HPDE6-E6E7 (cell line): ENCODE measurements around the gene LDLRAD3.

ENCODE experiments used
- DNase-seq: peaks from one replicate; pipeline ENCODE4 v3.0.0; 2011; ENCODE audit warnings: missing footprints; ENCODE audit errors: extremely low spot score

The LDLRAD3 gene

DNA sequence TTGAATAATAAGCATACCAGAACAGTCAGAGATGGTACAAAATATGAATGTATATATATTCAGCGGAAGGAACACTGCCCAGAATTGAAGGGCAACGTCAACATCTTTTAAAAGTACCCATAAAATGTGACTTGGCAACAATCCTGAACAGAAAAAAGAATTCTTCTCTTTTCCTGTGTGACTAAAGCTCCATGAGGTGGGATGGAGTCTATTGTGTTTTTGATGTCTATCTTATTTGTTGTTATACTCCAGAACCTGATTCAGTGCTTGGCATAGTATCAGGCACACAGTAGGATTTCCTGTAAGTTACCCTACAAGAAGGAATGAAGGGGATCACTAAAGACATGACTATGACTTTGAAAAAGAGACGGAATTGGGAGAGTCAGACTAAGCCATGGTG lies 10.3 kb downstream of the LDLRAD3 start:
- DNase-seq = no peak

DNA sequence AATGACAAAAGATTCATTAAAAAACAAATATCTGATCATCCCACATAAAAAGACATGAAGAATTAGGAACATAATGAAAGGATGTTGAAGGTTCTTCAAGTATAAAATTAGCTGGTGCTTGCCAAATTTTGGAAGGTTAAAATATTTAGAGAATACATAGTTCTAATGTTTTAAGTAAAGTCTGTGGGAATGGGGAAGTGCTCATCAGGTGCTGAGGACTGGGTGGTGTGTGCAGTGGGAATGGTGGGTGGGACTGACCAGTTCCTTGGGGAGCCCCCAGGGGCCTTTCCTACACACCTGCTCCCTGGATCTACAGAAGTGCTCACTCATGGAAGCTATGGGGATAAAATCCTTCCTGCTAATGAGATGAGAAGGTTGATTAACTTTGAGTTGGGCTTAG lies 11.8 kb downstream of the LDLRAD3 start:
- no peak for DNase-seq

DNA sequence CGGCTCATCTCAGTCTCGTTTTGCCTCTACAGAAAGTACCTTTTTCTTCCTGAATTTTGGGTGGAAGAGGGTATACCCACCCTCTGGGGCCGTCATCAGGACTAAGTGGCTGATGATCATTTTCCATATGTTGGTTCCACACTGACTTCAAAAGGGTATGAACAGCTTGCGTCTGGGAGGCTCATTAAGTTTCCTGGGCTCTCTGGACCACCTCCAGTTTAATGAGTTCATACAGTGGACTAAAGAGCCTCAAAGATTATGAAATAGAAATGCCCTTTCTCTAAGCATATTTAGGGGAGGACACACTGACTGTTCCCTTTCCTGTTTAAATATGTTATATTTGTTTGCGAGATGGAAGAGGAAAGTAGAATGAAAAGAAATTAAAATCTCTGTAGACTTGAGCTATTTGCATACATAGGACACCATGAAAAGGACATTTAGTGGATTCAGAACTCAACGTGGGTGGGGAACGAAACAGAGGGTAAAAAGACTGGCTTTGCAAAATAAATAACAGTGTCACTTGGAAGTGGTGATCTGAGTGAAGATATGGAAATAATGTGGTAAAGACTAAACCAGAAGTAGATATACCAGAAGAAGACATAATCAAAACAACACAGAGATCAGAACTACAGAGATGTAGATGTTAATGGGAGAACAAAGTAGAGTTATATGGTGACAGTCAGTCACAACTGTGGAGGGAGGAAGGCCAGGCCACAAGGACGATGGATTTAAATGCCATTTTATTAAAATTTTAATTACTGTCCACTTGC lies 18.7 kb downstream of the LDLRAD3 start:
- no peak for DNase-seq

- DNase-seq = no peak
These were observed 20.0 kb downstream of the LDLRAD3 start for GRCh38 chr11:35963911-35964310.

GRCh38 chr11:35964841-35965240 lies 21.0 kb downstream of the LDLRAD3 start:
- DNase-seq = no peak

DNA sequence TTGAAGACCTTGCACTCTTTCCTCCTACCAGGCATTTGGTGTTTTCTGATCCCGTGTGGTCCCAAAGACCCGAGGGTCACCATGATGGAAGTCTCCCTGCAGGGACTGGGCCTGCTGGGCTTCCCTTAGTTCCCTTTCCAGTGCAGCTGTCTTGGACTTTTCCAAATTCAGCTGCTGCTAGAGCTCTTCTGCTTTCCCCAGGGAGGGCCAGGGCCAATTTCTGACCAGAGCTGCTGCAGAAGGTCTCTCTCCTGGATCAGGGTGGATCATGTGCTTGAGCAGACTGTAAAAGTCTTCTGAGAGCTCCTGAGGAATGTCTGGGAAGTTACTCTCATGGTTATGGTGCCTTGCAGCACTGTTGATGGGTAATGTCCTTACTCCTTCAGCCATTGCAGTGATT lies 23.2 kb downstream of the LDLRAD3 start:
- no peak for DNase-seq

- no peak for DNase-seq
These were observed 24.7 kb downstream of the LDLRAD3 start for GRCh38 chr11:35968386-35969088.

GRCh38 chr11:35969089-35970042 lies 25.5 kb downstream of the LDLRAD3 start:
- DNase-seq = no peak

DNA sequence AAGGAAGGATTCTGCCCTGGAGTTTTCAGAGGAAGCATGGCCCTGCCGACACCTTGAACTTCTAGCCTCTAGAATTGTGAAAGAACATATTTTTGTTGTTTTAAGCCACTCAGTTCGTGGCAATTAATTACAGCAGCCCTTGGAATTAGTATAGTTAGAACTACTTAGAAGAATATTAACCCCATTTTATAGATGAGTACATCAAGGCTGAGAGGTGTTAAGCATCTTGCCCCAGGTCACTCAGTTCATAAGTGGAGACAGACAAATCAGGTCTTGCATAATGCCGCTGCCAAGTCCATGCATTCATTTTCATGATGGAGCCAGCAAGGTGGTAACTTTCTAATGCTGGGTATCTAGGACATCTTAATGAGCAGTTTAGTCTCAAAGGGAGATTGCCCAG lies 26.6 kb downstream of the LDLRAD3 start:
- DNase-seq = no peak

GRCh38 chr11:35971841-35972422 lies 28.1 kb downstream of the LDLRAD3 start:
- no peak for DNase-seq

DNA sequence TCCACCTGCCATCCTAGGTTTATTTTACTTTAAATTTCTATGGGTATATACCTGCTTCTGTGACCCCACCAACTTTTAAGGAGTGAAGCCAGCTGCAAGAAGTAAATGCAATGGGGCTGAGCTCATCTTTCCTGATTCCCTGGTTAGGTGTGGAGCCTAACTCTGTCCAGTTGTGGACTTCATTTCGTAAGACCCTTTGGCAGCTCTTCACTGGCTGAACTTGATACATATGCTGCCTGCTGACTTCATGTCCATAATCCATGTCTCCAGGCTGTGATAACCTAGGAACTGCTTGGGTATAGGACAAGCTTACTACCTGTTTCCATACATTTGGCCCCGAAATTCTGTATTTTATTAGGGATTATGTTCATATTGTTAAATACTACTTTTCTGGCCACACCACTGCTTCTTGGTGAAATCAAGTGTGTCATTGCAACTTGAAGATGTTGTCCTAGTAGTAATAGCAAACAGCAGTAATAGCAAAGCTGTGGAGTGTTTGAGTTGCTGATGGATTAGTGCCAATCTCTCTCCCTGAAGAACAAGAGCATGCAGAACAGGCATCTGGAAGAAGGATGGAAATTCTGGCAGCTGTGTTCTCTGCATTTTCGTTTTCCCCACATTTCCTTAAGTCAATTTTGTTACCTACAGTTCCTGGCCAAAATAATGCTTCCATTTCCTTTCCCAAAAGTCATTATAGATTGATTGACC lies 31.2 kb downstream of the LDLRAD3 start:
- DNase-seq = no peak

- no peak for DNase-seq
These were observed 32.6 kb downstream of the LDLRAD3 start for GRCh38 chr11:35976434-35976833.

GRCh38 chr11:35978183-35978582 lies 34.3 kb downstream of the LDLRAD3 start:
- DNase-seq = no peak

DNA sequence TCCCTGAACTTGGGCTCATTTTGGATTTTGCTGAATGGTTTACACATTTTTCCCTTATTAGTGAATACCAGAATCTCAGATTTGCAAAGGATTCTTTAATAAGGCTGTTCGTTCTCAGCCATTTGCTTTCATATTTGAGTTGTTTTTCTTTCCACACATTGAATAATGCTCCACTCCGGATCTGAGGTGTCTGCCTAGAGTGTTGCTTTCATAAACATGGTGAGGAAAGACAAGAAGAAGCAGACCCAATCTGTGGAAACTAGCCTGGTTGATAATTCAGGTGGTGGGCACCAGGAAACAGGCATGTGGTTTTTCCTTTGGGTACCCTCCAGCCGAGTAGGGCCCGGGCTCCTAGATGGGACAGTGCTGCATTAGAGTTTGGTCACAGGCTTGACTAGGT lies 35.0 kb downstream of the LDLRAD3 start:
- DNase-seq = no peak

- no peak for DNase-seq
These were observed 37.0 kb downstream of the LDLRAD3 start for GRCh38 chr11:35980686-35981390.

DNA sequence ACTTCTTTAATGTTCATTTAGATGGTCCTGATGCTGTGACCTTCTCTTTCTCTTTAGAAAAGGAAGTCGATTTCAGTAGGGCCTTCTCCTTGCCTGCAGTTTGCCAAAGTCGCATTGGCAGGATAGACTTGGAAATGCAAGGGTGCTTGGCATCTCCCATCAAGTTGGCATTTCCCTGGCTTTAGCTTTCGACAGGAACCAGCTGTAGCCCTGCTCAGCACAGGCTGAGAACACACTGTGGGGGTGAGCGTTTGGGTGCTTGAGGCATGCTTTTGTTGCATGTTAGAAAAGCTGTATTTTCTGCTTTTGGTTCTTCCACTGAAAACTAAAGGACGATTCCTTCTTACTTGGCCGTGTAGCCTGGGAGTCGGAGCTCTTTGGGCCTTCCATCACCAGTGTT lies 37.7 kb downstream of the LDLRAD3 start:
- no peak for DNase-seq

DNA sequence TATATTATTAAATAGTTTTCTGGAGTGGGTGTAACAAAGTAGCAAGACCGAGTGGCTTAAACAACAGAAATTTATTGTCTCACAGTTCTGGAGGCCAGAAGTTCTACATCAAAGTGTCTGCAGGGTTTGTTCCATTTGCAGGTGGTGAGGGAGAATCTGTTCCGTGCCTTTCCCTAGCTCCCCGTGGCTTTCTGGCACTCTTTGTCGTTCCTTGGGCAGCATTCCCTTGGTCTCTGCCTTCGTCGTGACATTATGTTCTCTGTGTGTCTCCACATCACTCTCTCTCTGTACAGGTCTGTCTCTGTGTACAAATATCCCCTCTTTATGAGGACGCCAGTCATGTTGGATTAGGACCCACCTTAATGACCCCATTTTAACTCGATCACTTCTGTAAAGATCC lies 38.2 kb downstream of the LDLRAD3 start:
- DNase-seq = no peak

GRCh38 chr11:35983981-35984380 lies 40.1 kb downstream of the LDLRAD3 start:
- no peak for DNase-seq

GRCh38 chr11:35986947-35987346 lies 43.1 kb downstream of the LDLRAD3 start:
- no peak for DNase-seq

DNA sequence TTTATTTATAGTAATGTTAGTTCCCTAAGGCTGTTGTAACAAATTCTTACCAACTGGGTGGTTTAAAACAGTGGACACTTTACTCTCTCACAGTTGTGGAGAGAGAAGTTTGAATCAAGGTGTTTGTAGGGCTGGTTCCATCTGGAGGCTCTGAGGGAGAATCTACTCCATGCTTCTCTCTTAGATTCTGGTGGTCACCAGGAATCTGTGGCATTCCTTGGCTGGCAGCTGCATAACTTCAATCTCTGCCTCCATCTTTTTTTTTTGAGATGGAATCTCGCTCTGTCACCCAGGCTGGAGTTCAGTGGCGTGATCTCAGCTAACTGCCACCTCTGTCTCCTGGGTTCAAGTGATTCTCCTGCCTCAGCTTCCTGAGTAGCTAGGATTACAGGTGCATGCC lies 46.3 kb downstream of the LDLRAD3 start:
- no peak for DNase-seq

DNA sequence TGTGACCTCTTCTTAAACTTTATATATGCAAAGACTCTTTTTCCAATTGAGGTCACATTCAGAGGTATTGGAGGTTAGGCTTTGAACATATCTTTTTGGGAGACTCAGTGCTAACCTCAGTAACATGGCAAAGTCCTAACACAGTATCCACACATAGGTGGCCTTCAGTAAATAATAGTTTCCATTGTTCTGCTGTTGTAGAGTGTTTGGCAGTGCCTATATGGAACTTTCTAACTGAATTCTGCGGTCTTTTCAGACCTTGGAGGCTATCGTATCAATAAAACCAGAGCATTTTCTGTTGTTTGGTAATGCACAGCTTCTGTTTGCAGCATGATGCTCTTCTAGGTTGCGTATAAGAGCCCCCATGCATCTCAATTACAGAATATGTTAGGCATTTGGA lies 47.0 kb downstream of the LDLRAD3 start:
- DNase-seq = no peak
